Measurements from ENCODE around the gene TBL3.

The TBL3 gene

DNA sequence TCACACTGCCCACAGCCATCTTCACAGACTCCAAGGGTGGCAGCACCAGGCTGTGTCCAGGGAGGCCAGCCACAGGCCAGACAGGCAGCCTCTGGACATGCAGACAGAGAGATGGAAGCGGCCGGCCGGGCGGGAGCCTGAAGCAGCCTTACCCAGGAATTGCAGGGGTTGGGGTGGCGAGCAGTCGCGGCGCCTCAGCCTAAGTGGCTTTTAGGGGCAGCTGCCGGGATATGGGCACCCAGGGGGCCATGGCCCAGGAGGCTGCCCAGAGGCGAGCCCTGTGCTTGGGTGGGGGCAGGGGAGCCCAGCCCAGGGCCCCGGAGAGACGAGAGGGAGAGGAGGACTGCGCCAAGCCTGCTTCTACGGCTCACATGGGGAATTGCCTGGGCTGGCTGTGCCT lies 53.4 kb downstream of the TBL3 start:
- no peak overlapping the region for H3K4me3 ChIP-seq (ENCODE audit: low read depth, low read length)
- POLR2A ChIA-PET: interaction anchor here (1.3 kb wide), 1 partner anchor 130 kb away, joined by 5 read pairs; the partner anchor contains the start of gene TRAF7
- H3K36me3 ChIP-seq (ENCODE audit: control insufficient read depth in 2 of 2, insufficient read depth in 1 of 2, low read length in 2 of 2): peaks cover 0 to 4% of the 10 kb centered on the region in 2 experiments; a peak in 1 of 3 replicates
- H3K4me1 ChIP-seq (ENCODE audit: control insufficient read depth, insufficient read depth, low read length): peaks cover 3% of the 10 kb centered on the region; the same call in 1 of the 2 replicates
- no peak overlapping the region for H3K27ac ChIP-seq (ENCODE audit: extremely low read depth, low read depth, low read length)
- TF ChIP-seq ZFP69B (tag by site-specific recombination; IDR thresholded peaks at IDR 0.05) (no peak), ZNF501 (tag by site-specific recombination; IDR thresholded peaks at IDR 0.05) (no peak), ZNF654 (tag by site-specific recombination; IDR thresholded peaks at IDR 0.05; ENCODE audit: low read depth) (no peak), ZNF169 (tag by site-specific recombination; IDR thresholded peaks at IDR 0.05) (no peak), ZBTB20 (tag by site-specific recombination; IDR thresholded peaks at IDR 0.05) (no peak), ZNF560 (tag by site-specific recombination; IDR thresholded peaks at IDR 0.05; ENCODE audit: borderline replicate concordance) (no peak), ZNF664 (tag by site-specific recombination; IDR thresholded peaks at IDR 0.05) (no peak), ZNF792 (tag by site-specific recombination; IDR thresholded peaks at IDR 0.05) (no peak), ZNF302 (tag by site-specific recombination; IDR thresholded peaks at IDR 0.05; ENCODE audit: low read depth) (no peak), ZIC2 (tag by site-specific recombination; IDR thresholded peaks at IDR 0.05) (no peak), ZNF138 (tag by site-specific recombination; IDR thresholded peaks at IDR 0.05; ENCODE audit: borderline replicate concordance) (no peak), ZNF16 (tag by site-specific recombination; IDR thresholded peaks at IDR 0.05; ENCODE audit: low read depth) (no peak), ZNF670 (tag by site-specific recombination; IDR thresholded peaks at IDR 0.05; ENCODE audit: low read depth) (no peak)
- TF ChIP-seq, protein P1, sequence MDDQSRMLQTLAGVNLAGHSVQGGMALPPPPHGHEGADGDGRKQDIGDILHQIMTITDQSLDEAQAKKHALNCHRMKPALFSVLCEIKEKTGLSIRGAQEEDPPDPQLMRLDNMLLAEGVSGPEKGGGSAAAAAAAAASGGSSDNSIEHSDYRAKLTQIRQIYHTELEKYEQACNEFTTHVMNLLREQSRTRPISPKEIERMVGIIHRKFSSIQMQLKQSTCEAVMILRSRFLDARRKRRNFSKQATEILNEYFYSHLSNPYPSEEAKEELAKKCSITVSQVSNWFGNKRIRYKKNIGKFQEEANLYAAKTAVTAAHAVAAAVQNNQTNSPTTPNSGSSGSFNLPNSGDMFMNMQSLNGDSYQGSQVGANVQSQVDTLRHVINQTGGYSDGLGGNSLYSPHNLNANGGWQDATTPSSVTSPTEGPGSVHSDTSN (CRISPR knock-in tag; IDR thresholded peaks at IDR 0.05): no peak
- TF ChIP-seq, protein P2, sequence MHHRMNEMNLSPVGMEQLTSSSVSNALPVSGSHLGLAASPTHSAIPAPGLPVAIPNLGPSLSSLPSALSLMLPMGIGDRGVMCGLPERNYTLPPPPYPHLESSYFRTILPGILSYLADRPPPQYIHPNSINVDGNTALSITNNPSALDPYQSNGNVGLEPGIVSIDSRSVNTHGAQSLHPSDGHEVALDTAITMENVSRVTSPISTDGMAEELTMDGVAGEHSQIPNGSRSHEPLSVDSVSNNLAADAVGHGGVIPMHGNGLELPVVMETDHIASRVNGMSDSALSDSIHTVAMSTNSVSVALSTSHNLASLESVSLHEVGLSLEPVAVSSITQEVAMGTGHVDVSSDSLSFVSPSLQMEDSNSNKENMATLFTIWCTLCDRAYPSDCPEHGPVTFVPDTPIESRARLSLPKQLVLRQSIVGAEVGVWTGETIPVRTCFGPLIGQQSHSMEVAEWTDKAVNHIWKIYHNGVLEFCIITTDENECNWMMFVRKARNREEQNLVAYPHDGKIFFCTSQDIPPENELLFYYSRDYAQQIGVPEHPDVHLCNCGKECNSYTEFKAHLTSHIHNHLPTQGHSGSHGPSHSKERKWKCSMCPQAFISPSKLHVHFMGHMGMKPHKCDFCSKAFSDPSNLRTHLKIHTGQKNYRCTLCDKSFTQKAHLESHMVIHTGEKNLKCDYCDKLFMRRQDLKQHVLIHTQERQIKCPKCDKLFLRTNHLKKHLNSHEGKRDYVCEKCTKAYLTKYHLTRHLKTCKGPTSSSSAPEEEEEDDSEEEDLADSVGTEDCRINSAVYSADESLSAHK (tag by site-specific recombination; IDR thresholded peaks at IDR 0.05): no peak
- TF ChIP-seq, protein P3, sequence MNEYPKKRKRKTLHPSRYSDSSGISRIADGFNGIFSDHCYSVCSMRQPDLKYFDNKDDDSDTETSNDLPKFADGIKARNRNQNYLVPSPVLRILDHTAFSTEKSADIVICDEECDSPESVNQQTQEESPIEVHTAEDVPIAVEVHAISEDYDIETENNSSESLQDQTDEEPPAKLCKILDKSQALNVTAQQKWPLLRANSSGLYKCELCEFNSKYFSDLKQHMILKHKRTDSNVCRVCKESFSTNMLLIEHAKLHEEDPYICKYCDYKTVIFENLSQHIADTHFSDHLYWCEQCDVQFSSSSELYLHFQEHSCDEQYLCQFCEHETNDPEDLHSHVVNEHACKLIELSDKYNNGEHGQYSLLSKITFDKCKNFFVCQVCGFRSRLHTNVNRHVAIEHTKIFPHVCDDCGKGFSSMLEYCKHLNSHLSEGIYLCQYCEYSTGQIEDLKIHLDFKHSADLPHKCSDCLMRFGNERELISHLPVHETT (tag by site-specific recombination; IDR thresholded peaks at IDR 0.05): no peak
- TF ChIP-seq, protein P4, sequence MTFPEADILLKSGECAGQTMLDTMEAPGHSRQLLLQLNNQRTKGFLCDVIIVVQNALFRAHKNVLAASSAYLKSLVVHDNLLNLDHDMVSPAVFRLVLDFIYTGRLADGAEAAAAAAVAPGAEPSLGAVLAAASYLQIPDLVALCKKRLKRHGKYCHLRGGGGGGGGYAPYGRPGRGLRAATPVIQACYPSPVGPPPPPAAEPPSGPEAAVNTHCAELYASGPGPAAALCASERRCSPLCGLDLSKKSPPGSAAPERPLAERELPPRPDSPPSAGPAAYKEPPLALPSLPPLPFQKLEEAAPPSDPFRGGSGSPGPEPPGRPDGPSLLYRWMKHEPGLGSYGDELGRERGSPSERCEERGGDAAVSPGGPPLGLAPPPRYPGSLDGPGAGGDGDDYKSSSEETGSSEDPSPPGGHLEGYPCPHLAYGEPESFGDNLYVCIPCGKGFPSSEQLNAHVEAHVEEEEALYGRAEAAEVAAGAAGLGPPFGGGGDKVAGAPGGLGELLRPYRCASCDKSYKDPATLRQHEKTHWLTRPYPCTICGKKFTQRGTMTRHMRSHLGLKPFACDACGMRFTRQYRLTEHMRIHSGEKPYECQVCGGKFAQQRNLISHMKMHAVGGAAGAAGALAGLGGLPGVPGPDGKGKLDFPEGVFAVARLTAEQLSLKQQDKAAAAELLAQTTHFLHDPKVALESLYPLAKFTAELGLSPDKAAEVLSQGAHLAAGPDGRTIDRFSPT (tag by site-specific recombination; IDR thresholded peaks at IDR 0.05): no peak
- TF ChIP-seq, protein P5, sequence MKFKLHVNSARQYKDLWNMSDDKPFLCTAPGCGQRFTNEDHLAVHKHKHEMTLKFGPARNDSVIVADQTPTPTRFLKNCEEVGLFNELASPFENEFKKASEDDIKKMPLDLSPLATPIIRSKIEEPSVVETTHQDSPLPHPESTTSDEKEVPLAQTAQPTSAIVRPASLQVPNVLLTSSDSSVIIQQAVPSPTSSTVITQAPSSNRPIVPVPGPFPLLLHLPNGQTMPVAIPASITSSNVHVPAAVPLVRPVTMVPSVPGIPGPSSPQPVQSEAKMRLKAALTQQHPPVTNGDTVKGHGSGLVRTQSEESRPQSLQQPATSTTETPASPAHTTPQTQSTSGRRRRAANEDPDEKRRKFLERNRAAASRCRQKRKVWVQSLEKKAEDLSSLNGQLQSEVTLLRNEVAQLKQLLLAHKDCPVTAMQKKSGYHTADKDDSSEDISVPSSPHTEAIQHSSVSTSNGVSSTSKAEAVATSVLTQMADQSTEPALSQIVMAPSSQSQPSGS (tag by site-specific recombination; IDR thresholded peaks at IDR 0.05; ENCODE audit: low read depth): no peak
- no peaks in the 10 kb centered on the region for H3K9me3 ChIP-seq (ENCODE audit: control insufficient read depth, insufficient read depth, low read depth, low read length)
- CTCF ChIA-PET: interaction anchor here (0.6 kb wide), 1 partner anchor 41 kb away, joined by 4 read pairs; no protein-coding TSS in a partner anchor

All from HEK293 (cell line).